ENCODE measurements around the gene CCDC127. TPM values are rescaled to one million over a fixed set of nuclear protein-coding genes. Genes with fewer than 3 reads are reported as not detected.
"Not testable (repeated sequence)": the region's sequence is repeated elsewhere in the genome, so short reads cannot be mapped to it uniquely, and the experiment has no call there.

Gene CCDC127
- polyA plus RNA-seq, 4 donors: 1.3 to 6.6 (median 2.2) TPM

GRCh38 chr5:198516-199196, 19.3 kb downstream of the CCDC127 start:
- no peak for DNase-seq
- Histone ChIP-seq H3K27ac (ENCODE audit: low read depth in 1 of 3, low read length in 2 of 3) (no peak overlapping the region), H3K4me1 (ENCODE audit: control insufficient read depth in 3 of 3, insufficient read depth in 2 of 3, low read depth in 1 of 3, low read length in 2 of 3) (no peaks in the 10 kb centered on the region), H3K9me3 (ENCODE audit: control insufficient read depth in 2 of 2, insufficient read depth in 1 of 2, low read depth in 1 of 2, low read length in 1 of 2) (no peaks in the 10 kb centered on the region), H3K36me3 (ENCODE audit: control insufficient read depth in 3 of 3, insufficient read depth in 2 of 3, low read depth in 1 of 3, low read length in 3 of 3) (peaks cover 2 to 25% (median 4%) of the 10 kb centered on the region in 3 donors), H3K4me3 (ENCODE audit: low read depth in 1 of 3, low read length in 3 of 3) (no peak overlapping the region), H3K27me3 (ENCODE audit: control insufficient read depth in 3 of 3, insufficient read depth in 3 of 3, low read length in 3 of 3) (no peaks in the 10 kb centered on the region)
- WGBS, 3 donors: 97% methylated on average over 21 of the region's 21 CpGs
- FAIRE-seq: no peak

GRCh38 chr5:197892-198489, 20.0 kb downstream of the CCDC127 start:
- FAIRE-seq: no peak
- WGBS, 3 donors: 80 to 84% (median 84%) methylated on average over 12 of the region's 12 CpGs
- no peaks in the 10 kb centered on the region for H3K27me3 ChIP-seq (ENCODE audit: control insufficient read depth in 3 of 3, insufficient read depth in 3 of 3, low read length in 3 of 3)

GRCh38 chr5:197031-197430, 20.9 kb downstream of the CCDC127 start:
- 68 to 76% (median 73%) methylated on average over 18 of the region's 18 CpGs for WGBS, 3 donors
- not testable (repeated sequence) for H3K9me3 ChIP-seq (ENCODE audit: control insufficient read depth in 2 of 2, insufficient read depth in 1 of 2, low read depth in 1 of 2, low read length in 1 of 2); H3K4me3 ChIP-seq (ENCODE audit: low read depth in 1 of 3, low read length in 3 of 3); DNase-seq; FAIRE-seq; H3K4me1 ChIP-seq (ENCODE audit: control insufficient read depth in 3 of 3, insufficient read depth in 2 of 3, low read depth in 1 of 3, low read length in 2 of 3); H3K27ac ChIP-seq (ENCODE audit: low read depth in 1 of 3, low read length in 2 of 3); H3K27me3 ChIP-seq (ENCODE audit: control insufficient read depth in 3 of 3, insufficient read depth in 3 of 3, low read length in 3 of 3)
- H3K36me3 ChIP-seq (ENCODE audit: control insufficient read depth in 3 of 3, insufficient read depth in 2 of 3, low read depth in 1 of 3, low read length in 3 of 3): peaks cover 0 to 13% (median 0%) of the 10 kb centered on the region in 3 donors

More at GRCh38 chr5:197892-198489, 20.0 kb downstream of the CCDC127 start:
- no peak overlapping the region for H3K27ac ChIP-seq (ENCODE audit: low read depth in 1 of 3, low read length in 2 of 3)
- no peaks in the 10 kb centered on the region for H3K4me1 ChIP-seq (ENCODE audit: control insufficient read depth in 3 of 3, insufficient read depth in 2 of 3, low read depth in 1 of 3, low read length in 2 of 3)
- no peaks in the 10 kb centered on the region for H3K9me3 ChIP-seq (ENCODE audit: control insufficient read depth in 2 of 2, insufficient read depth in 1 of 2, low read depth in 1 of 2, low read length in 1 of 2)
- no peak overlapping the region for H3K4me3 ChIP-seq (ENCODE audit: low read depth in 1 of 3, low read length in 3 of 3)
- DNase-seq: no peak
- peaks cover 0 to 19% (median 2%) of the 10 kb centered on the region in 3 donors for H3K36me3 ChIP-seq (ENCODE audit: control insufficient read depth in 3 of 3, insufficient read depth in 2 of 3, low read depth in 1 of 3, low read length in 3 of 3)

GRCh38 chr5:196350-196749, 21.6 kb downstream of the CCDC127 start:
- 65 to 71% (median 71%) methylated on average over 7 to 10 of the region's 10 CpGs for WGBS, 3 donors
- peaks cover 0 to 5% (median 0%) of the 10 kb centered on the region in 3 donors for H3K27me3 ChIP-seq (ENCODE audit: control insufficient read depth in 3 of 3, insufficient read depth in 3 of 3, low read length in 3 of 3)
- H3K9me3 ChIP-seq (ENCODE audit: control insufficient read depth in 2 of 2, insufficient read depth in 1 of 2, low read depth in 1 of 2, low read length in 1 of 2): no peaks in the 10 kb centered on the region
- H3K4me3 ChIP-seq (ENCODE audit: low read depth in 1 of 3, low read length in 3 of 3): no peak overlapping the region
- H3K4me1 ChIP-seq (ENCODE audit: control insufficient read depth in 3 of 3, insufficient read depth in 2 of 3, low read depth in 1 of 3, low read length in 2 of 3): peaks cover 0 to 2% (median 0%) of the 10 kb centered on the region in 3 donors
- DNase-seq (no peak), FAIRE-seq (no peak)
- H3K27ac ChIP-seq (ENCODE audit: low read depth in 1 of 3, low read length in 2 of 3): no peak overlapping the region
- peaks cover 0 to 11% (median 0%) of the 10 kb centered on the region in 3 donors for H3K36me3 ChIP-seq (ENCODE audit: control insufficient read depth in 3 of 3, insufficient read depth in 2 of 3, low read depth in 1 of 3, low read length in 3 of 3)

GRCh38 chr5:195401-196160, 22.4 kb downstream of the CCDC127 start:
- Histone ChIP-seq H3K36me3 (ENCODE audit: control insufficient read depth in 3 of 3, insufficient read depth in 2 of 3, low read depth in 1 of 3, low read length in 3 of 3) (peaks cover 0 to 11% (median 0%) of the 10 kb centered on the region in 3 donors), H3K9me3 (ENCODE audit: control insufficient read depth in 2 of 2, insufficient read depth in 1 of 2, low read depth in 1 of 2, low read length in 1 of 2) (no peaks in the 10 kb centered on the region), H3K4me1 (ENCODE audit: control insufficient read depth in 3 of 3, insufficient read depth in 2 of 3, low read depth in 1 of 3, low read length in 2 of 3) (peaks cover 0 to 4% (median 0%) of the 10 kb centered on the region in 3 donors), H3K27ac (ENCODE audit: low read depth in 1 of 3, low read length in 2 of 3) (no peak overlapping the region), H3K27me3 (ENCODE audit: control insufficient read depth in 3 of 3, insufficient read depth in 3 of 3, low read length in 3 of 3) (peaks cover 0 to 10% (median 0%) of the 10 kb centered on the region in 3 donors), H3K4me3 (ENCODE audit: low read depth in 1 of 3, low read length in 3 of 3) (no peak overlapping the region)
- DNase-seq (no peak), FAIRE-seq (no peak)
- 80 to 83% (median 83%) methylated on average over 33 of the region's 33 CpGs for WGBS, 3 donors

- DNase-seq (no peak), FAIRE-seq (no peak)
- H3K36me3 ChIP-seq (ENCODE audit: control insufficient read depth in 3 of 3, insufficient read depth in 2 of 3, low read depth in 1 of 3, low read length in 3 of 3): peaks cover 0 to 11% (median 0%) of the 10 kb centered on the region in 3 donors
- H3K27me3 ChIP-seq (ENCODE audit: control insufficient read depth in 3 of 3, insufficient read depth in 3 of 3, low read length in 3 of 3): peaks cover 0 to 15% (median 0%) of the 10 kb centered on the region in 3 donors
- no peak overlapping the region for H3K4me3 ChIP-seq (ENCODE audit: low read depth in 1 of 3, low read length in 3 of 3)
- peaks cover 0 to 4% (median 0%) of the 10 kb centered on the region in 3 donors for H3K4me1 ChIP-seq (ENCODE audit: control insufficient read depth in 3 of 3, insufficient read depth in 2 of 3, low read depth in 1 of 3, low read length in 2 of 3)
- H3K27ac ChIP-seq (ENCODE audit: low read depth in 1 of 3, low read length in 2 of 3): no peak overlapping the region
- 91 to 93% (median 92%) methylated on average over 33 to 36 of the region's 36 CpGs for WGBS, 3 donors
- no peaks in the 10 kb centered on the region for H3K9me3 ChIP-seq (ENCODE audit: control insufficient read depth in 2 of 2, insufficient read depth in 1 of 2, low read depth in 1 of 2, low read length in 1 of 2)
Observed at GRCh38 chr5:194603-195209, 23.2 kb downstream of the CCDC127 start.

GRCh38 chr5:194102-194501, 23.9 kb downstream of the CCDC127 start:
- DNase-seq: no peak
- no peak for FAIRE-seq
- Histone ChIP-seq H3K27me3 (ENCODE audit: control insufficient read depth in 3 of 3, insufficient read depth in 3 of 3, low read length in 3 of 3) (peaks cover 0 to 15% (median 0%) of the 10 kb centered on the region in 3 donors), H3K4me3 (ENCODE audit: low read depth in 1 of 3, low read length in 3 of 3) (no peak overlapping the region), H3K9me3 (ENCODE audit: control insufficient read depth in 2 of 2, insufficient read depth in 1 of 2, low read depth in 1 of 2, low read length in 1 of 2) (no peaks in the 10 kb centered on the region), H3K36me3 (ENCODE audit: control insufficient read depth in 3 of 3, insufficient read depth in 2 of 3, low read depth in 1 of 3, low read length in 3 of 3) (peaks cover 0 to 10% (median 0%) of the 10 kb centered on the region in 3 donors), H3K4me1 (ENCODE audit: control insufficient read depth in 3 of 3, insufficient read depth in 2 of 3, low read depth in 1 of 3, low read length in 2 of 3) (peaks cover 0 to 4% (median 0%) of the 10 kb centered on the region in 3 donors), H3K27ac (ENCODE audit: low read depth in 1 of 3, low read length in 2 of 3) (no peak overlapping the region)
- 84 to 89% (median 88%) methylated on average over 14 to 15 of the region's 15 CpGs for WGBS, 3 donors
